Sciatic nerve (tissue), 2 donors: ENCODE results near the gene EXOC5. TPM values are rescaled to one million over a fixed set of nuclear protein-coding genes. Genes with fewer than 3 reads are reported as not detected.
"Not testable (repeated sequence)": the region's sequence is repeated elsewhere in the genome, so short reads cannot be mapped to it uniquely, and the experiment has no call there.

Experiments
- ATAC-seq: fragments of 200-7000 bp; cut with Tn5 transposase; one replicate; pipeline ENCODE4 v1.9.1; 2020; ENCODE audit warnings: mild to moderate bottlenecking, moderate library complexity
- DNase-seq: peaks from one replicate; pipeline ENCODE4 v3.0.0-alpha.2; 2020; ENCODE audit warnings: low spot score
- intact Hi-C: fragments of 100-400 bp; cut with DNase I; formaldehyde crosslinking; loops from one replicate; pipeline ENCODE4 v1.14.2; 2022
- total RNA-seq: library from RNA; stranded (reverse); fragmentation: NEBNext Ultra II Directional; extraction: Animal tissue kit (Norgen Biotek cat#: 25700); gene quantifications from one replicate; pipeline ENCODE4 v1.2.1, GENCODE V29; 2021
- donor health status: DM: no; HTN: no; CAD: no.
- donor health status: DM: no; HTN: no; CAD: no.

Gene EXOC5
- total RNA-seq, 1 donor from 2014 or later: 84.7 TPM

DNA sequence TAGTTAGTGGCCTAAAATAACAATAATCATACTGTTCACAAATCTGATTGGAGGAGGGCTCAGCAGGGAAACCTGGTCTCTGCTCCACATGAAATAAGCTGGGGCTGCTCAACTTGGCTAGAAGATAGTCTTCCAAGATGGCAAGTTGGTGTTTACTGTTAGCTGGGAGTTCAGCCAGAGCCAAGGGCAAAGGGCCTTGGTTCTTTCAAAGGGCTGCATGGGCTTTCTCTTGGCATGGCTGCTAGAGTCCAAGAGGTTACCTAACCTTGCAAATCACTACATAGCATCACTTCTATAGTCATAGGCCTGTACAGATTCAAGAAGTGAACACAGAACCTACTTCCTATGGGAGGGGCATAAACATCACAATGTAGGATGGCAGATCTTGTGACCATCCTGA, 7.1 kb downstream of the EXOC5 start:
- DNase-seq (no peak), ATAC-seq (no peak)
- intact Hi-C loops: no loop called here

GRCh38 chr14:57259672-57260071, 9.0 kb downstream of the EXOC5 start:
- intact Hi-C loops: no loop called here

GRCh38 chr14:57258221-57258620, 10.5 kb downstream of the EXOC5 start:
- ATAC-seq, intact Hi-C loops, DNase-seq: not testable (repeated sequence)

More at GRCh38 chr14:57259672-57260071, 9.0 kb downstream of the EXOC5 start:
- DNase-seq (no peak), ATAC-seq (no peak)

DNA sequence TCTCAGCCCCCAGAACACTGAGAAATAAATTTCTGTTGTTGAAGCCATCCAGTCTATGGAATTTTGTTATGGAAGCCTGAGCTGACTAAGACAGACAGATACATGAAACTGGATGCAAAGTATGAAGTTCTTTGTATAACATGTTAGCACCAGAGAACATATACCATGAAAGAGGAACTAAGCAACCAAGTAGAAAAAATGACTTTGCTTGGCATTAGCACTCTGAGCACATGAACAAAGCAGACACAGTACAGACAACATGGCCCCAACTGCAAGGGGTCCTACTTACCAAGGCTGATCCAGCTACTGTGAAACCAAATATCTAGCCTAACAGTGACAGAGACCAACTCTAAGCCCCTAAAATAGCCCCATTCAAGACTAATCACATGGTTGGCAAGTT, 13.8 kb downstream of the EXOC5 start:
- DNase-seq (no peak), ATAC-seq (no peak)
- intact Hi-C loops: no loop called here

GRCh38 chr14:57246933-57247657, 21.6 kb downstream of the EXOC5 start:
- no peak for DNase-seq
- no peak for ATAC-seq
- intact Hi-C loops: no loop called here

DNA sequence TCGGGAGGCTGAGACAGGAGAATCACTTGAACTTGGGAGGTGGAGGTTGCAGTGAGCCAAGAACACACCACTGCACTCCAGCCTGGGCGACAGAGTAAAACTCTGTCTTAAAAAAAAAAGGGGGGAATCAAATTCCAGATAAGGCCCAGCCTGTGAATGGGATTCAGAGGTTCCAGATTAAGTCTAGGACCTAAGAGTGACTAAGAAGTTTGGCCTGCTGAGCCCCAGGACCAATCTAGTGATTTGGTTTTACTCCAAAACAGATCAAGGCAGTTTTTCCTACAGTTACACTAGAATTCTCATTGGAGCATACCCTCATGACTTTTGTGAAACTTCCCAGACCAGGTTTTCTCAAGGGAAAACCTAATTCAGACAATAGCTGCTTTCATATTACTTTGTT, 22.8 kb downstream of the EXOC5 start:
- no peak for ATAC-seq
- no peak for DNase-seq
- intact Hi-C loops: no loop called here

DNA sequence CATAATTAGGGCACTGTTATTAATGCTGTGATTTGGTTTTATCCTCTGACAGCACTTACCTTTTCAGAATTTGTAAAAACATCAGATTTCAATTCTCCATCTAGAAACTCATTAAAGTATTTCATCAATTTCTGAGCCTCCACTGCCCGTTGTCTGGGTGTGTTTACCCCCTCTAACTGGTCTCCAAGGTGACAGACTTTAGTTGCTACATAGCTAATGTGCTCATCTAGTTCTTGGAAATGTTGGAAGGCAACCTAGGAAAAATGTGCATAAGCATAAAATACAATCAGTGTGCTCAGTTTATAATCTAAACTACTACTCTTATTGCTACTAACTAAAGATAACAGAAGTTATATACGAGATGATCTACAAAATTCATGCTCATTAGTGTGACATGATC, 24.6 kb downstream of the EXOC5 start:
- no peak for ATAC-seq
- intact Hi-C loops: no loop called here

DNA sequence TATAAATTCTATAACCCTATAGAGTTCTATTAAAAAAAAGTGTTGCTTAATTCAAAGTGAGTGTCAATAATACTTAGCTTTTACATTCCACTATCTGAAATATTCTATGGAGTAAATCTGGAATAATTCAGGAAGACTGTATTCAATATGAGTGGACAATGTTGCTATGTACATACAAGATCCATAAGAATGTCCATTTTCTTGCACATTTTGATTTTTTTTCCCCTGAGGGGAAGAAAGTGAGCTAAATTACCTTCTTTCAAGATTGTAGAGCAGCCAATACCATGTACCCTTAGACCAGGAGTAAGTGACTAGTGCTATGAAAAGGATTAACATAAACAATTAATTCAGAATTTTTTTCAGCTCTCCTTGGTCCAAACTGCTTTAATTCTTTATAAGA, 25.4 kb downstream of the EXOC5 start:
- DNase-seq (no peak), ATAC-seq (no peak)
- intact Hi-C loops: no loop called here

More for the DNA sequence above, 24.6 kb downstream of the EXOC5 start:
- DNase-seq: no peak

GRCh38 chr14:57240115-57240514, 28.6 kb downstream of the EXOC5 start:
- DNase-seq, ATAC-seq, intact Hi-C loops: not testable (repeated sequence)

GRCh38 chr14:57232006-57232405, 36.7 kb downstream of the EXOC5 start:
- DNase-seq (no peak), ATAC-seq (no peak)
- intact Hi-C loops: no loop called here

DNA sequence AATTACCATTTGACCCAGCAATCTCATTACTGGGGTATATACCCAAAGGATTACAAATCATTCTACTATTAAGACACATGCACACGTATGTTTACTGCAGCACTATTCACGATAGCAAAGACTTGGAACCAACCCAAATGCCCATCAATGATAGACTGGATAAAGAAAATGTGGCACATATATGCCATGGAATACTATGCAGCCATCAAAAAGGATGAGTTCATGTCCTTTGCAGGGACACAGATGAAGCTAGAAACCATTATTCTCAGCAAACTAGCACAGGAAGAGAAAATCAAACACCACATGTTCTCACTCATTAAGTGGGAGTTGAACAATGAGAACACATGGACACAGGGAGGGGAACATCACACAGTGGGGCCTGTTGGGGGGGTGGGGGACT, 40.4 kb downstream of the EXOC5 start:
- intact Hi-C loops, DNase-seq, ATAC-seq: not testable (repeated sequence)

DNA sequence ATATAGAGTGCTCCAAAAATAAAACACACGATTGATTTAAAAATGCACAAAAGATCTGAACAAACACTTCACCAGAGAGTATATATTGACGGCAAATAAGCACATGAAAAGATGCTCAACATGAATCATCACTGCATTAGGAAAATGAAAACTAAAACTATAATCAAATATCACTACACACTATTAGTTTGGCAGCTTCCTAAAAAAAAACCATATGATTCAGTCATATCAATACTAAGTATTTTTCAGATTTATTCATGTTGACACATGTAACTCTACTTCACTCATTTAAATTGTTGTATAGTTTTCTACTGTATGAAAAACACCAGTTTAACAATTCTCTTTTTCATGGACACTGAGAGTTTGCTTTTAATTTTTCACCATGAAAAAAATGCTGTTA, 41.6 kb downstream of the EXOC5 start:
- DNase-seq (no peak), ATAC-seq (no peak)
- intact Hi-C loops: no loop called here

DNA sequence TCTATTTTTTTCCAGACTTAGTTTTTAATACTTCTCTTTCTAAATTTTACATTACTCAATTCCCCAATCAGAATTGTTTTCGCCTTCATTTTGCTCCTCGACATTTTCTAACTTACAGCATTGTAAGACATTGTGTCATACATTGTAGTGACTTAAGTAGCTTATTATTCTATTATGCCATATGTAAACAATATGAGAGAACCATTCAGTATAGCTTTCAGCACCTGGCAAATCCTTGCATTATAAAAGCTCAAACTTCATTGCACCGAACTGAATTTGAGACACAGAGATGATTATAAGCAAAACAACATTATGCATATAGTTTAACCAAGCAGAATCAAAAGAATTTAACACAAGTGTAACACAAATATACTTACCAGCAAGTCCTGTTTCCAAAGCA, 46.8 kb downstream of the EXOC5 start:
- ATAC-seq: no peak
- no peak for DNase-seq
- intact Hi-C loops: no loop called here

DNA sequence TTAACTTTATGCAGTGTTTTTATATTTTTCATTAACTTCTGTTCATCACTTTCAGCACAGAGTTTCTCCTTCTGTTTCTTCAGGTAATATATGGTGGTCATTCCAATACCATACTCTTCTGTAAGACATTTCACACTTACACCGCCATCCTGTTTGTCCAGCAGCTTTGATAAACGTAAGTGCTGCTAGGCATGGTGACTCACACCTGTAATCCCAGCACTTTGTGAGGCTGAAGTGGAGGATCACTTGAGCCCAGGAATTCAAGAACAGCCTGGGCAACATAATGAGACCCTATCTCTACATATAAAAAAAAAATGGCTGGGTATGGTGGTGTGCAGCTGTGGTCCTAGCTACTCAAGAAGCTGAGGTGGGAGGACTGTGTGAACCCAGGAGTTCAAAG, 55.8 kb downstream of the EXOC5 start:
- ATAC-seq: no peak
- intact Hi-C loops: no loop called here
- DNase-seq: no peak

- DNase-seq (no peak), ATAC-seq (no peak)
- intact Hi-C loops: no loop called here
Observed at GRCh38 chr14:57209561-57209960, 59.1 kb downstream of the EXOC5 start.

DNA sequence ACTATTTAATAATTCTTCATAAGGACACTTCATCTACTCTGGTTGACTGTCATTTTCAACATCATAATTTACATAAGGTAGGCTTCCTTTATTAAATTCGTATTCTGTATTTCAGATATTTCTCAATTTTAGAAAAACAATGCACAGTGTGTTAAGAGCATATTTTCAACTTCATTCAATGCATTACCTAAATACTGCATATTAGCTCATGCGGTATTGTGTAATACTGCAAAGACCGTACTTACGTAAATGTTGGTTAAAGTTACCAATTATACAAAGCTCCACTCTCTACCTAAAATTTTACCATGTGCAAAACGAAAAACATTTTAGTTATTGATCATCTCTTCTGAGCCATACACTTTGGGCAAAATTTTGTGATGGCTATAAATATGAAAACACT, 62.8 kb downstream of the EXOC5 start:
- intact Hi-C loops: no loop called here
- no peak for DNase-seq

DNA sequence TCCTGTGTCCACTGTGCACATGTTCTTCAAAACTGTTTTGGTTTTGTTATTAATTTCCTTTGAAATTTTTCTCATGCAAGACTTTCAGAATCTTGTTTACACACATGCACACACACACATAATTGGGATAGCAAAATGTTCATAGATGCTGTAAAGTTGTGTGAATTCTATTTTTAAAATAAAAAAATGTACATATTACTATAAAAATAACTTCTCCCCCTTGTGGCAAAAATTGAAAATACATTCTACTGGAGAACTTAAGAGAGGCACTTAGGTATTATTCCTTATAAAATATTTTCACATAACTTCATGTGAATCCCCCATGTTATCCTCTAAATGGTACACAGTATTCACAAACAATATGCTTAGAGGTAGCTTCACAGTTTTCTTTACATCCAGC, 66.0 kb downstream of the EXOC5 start:
- DNase-seq, intact Hi-C loops, ATAC-seq: not testable (repeated sequence)

More for the DNA sequence above, 62.8 kb downstream of the EXOC5 start:
- ATAC-seq: no peak

- DNase-seq (no peak), ATAC-seq (no peak)
- intact Hi-C loops: no loop called here
Observed at GRCh38 chr14:57199921-57200320, 68.8 kb downstream of the EXOC5 start.

GRCh38 chr14:57189070-57189469, 79.6 kb downstream of the EXOC5 start:
- intact Hi-C loops: no loop called here
- DNase-seq (no peak), ATAC-seq (no peak)

DNA sequence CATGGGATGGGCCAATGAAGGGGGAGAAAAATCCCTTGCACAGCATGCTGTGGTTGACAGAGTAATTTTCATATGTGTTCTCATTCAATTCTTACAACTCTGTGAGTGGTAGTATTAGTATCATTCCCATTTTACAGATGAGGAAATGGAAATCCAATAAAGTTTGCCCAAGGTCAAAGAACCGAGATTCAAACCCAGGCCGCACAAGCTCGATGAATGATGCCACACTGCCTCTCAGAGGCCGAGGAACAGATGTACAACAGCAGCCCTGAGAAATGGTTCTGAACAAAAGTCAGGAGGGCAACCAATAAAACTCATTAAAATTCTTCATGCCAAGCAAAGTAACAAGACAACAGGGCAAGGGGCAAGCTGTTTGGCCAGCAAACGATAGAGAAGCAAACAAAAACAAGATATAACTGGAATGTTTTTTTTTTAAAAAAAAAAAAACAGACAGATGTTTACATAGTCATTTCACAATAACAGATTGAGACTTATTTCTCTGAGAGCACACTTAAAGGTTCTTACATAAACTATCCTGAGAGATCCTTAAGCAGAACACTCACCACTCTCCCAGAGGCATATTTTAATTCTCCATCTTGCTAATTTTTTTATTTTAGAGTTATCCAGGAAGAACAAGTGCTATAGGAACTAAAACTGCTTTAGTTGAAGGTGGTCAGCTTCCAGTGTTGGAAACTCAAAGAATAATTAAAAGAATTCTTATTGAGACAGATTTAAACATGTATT, 85.8 kb downstream of the EXOC5 start:
- intact Hi-C loops: no loop called here
- ATAC-seq: peak; percentile 46
- DNase-seq: no peak
